H1 (cell line): ENCODE measurements around the gene USP24. TPM values are rescaled to one million over a fixed set of nuclear protein-coding genes. Genes with fewer than 3 reads are reported as not detected.
"Not testable (repeated sequence)": the region's sequence is repeated elsewhere in the genome, so short reads cannot be mapped to it uniquely, and the experiment has no call there.

Experiments used
- CTCF ChIA-PET: fragments of 300-600 bp; sonication (Branson Sonifier 250); formaldehyde crosslinking; loops from one replicate; lab custom pipeline; 2021; ENCODE audit not compliant: partially characterized antibody; lab: Charles Lee
- POLR2A ChIA-PET: fragments of 300-600 bp; sonication (Branson Sonifier 250); formaldehyde crosslinking; loops from one replicate; lab custom pipeline; 2021; ENCODE audit warnings: inconsistent platforms; ENCODE audit not compliant: partially characterized antibody; lab: Charles Lee
- DNase-seq, 2 experiments: peaks; one replicate each; pipeline versions ENCODE4 v3.0.0 to v3.0.0-alpha.2; 2010 to 2022; ENCODE audit warnings: low spot score in 2 of 2, low read depth in 1 of 2, mixed read lengths in 1 of 2
- FAIRE-seq: peaks from 2 replicates; lab custom pipeline; 2011; peaks lifted over from hg19 to GRCh38; lab: Jason Lieb, UNC
- H2AFZ ChIP-seq: 2 replicates; pipeline ENCODE4 v1.8.1; 2012; ENCODE audit warnings: low read length, inconsistent platforms
- H2AK5ac ChIP-seq: 2 replicates; pipeline ENCODE4 v1.6.1; 2013; ENCODE audit warnings: low read depth, low read length
- H2BK120ac ChIP-seq: replicated peaks from 2 replicates; pipeline ENCODE3; 2013; ENCODE audit warnings: low read depth, low read length, inconsistent platforms
- H2BK12ac ChIP-seq: 2 replicates; pipeline ENCODE4 v1.6.1; 2013; ENCODE audit warnings: low read depth, low read length
- H2BK15ac ChIP-seq: 2 replicates; pipeline ENCODE4 v1.6.1; 2013; ENCODE audit warnings: low read length
- H2BK20ac ChIP-seq: 2 replicates; pipeline ENCODE4 v1.6.1; 2013; ENCODE audit warnings: low read length
- H2BK5ac ChIP-seq: 2 replicates; pipeline ENCODE4 v1.6.1; 2013; ENCODE audit warnings: low read depth, low read length
- H3K14ac ChIP-seq: 2 replicates; pipeline ENCODE4 v1.6.1; 2013; ENCODE audit warnings: inconsistent platforms; ENCODE audit not compliant: insufficient read length
- H3K18ac ChIP-seq: 2 replicates; pipeline ENCODE4 v1.6.1; 2013; ENCODE audit warnings: low read length; ENCODE audit errors: extremely low read depth
- H3K23ac ChIP-seq: 2 replicates; pipeline ENCODE4 v1.6.1; 2013; ENCODE audit warnings: inconsistent platforms; ENCODE audit not compliant: insufficient read length
- H3K23me2 ChIP-seq: 2 replicates; pipeline ENCODE4 v1.6.1; 2013; ENCODE audit warnings: low read depth, low read length
- H3K27ac ChIP-seq: 2 replicates; pipeline ENCODE4 v1.6.1; 2011; ENCODE audit warnings: low read depth, low read length, inconsistent platforms
- H3K27me3 ChIP-seq, 4 experiments: replicated peaks in 1 of 4; 1 replicate in 1 of 4; 2 replicates in 3 of 4; pipeline versions ENCODE4 v1.6.1 to v1.8.1; 2011 to 2013; ENCODE audit warnings: low read length in 3 of 4, mild to moderate bottlenecking in 3 of 4, inconsistent platforms in 2 of 4, mixed read lengths in 2 of 4, moderate library complexity in 1 of 4; ENCODE audit not compliant: control insufficient read depth in 3 of 4, insufficient read depth in 3 of 4; ENCODE audit errors: extremely low read depth in 1 of 4
- H3K36me3 ChIP-seq, 4 experiments: 2 replicates each; pipeline versions ENCODE4 v1.6.1 to v1.8.1; 2011 to 2013; ENCODE audit warnings: mild to moderate bottlenecking in 4 of 4, low read length in 3 of 4, moderate library complexity in 2 of 4, control low read depth in 1 of 4, inconsistent platforms in 1 of 4; ENCODE audit not compliant: insufficient read depth in 4 of 4, control insufficient read depth in 2 of 4
- H3K4ac ChIP-seq: replicated peaks from 2 replicates; pipeline ENCODE3; 2013; ENCODE audit warnings: low read length, low read depth, mixed read lengths, inconsistent platforms; ENCODE audit not compliant: insufficient read length
- H3K4me1 ChIP-seq, 4 experiments: replicated peaks in 1 of 4; 1 replicate in 1 of 4; 2 replicates in 3 of 4; pipeline versions ENCODE4 v1.6.1 to v1.8.1; 2011 to 2013; ENCODE audit warnings: low read length in 3 of 4, inconsistent platforms in 2 of 4, mixed read lengths in 1 of 4; ENCODE audit not compliant: insufficient read depth in 4 of 4, control insufficient read depth in 3 of 4
- H3K4me2 ChIP-seq, 2 experiments: 2 replicates each; pipeline versions ENCODE4 v1.6.1 to v1.8.1; 2011 to 2013; ENCODE audit warnings: low read depth in 2 of 2, low read length in 2 of 2, control low read depth in 1 of 2, inconsistent platforms in 1 of 2, mild to moderate bottlenecking in 1 of 2; ENCODE audit not compliant: insufficient read depth in 1 of 2
- H3K4me3 ChIP-seq, 4 experiments: fragments of 200-600, 300-600 bp in 1 of 4; sonication (generic), shearing (Covaris generic), sonication (Bioruptor Twin) in 1 of 4; 2 replicates each; pipeline versions ENCODE4 v1.5.1 to v1.8.1; 2011 to 2016; ENCODE audit warnings: low read length in 4 of 4, low read depth in 3 of 4, control low read depth in 2 of 4, inconsistent platforms in 2 of 4, mild to moderate bottlenecking in 2 of 4, mixed read lengths in 1 of 4, moderate library complexity in 1 of 4; ENCODE audit not compliant: insufficient read depth in 2 of 4; ENCODE audit errors: extremely low read depth in 1 of 4
- H3K56ac ChIP-seq: replicated peaks from 2 replicates; pipeline ENCODE3; 2013; ENCODE audit warnings: low read depth, mild to moderate bottlenecking, mixed read lengths, low read length, inconsistent platforms; ENCODE audit not compliant: insufficient read length
- H3K79me1 ChIP-seq: 2 replicates; pipeline ENCODE4 v1.6.1; 2013; ENCODE audit warnings: low read depth, low read length, control low read depth
- H3K79me2 ChIP-seq, 2 experiments: 2 replicates each; pipeline versions ENCODE4 v1.6.1 to v1.8.1; 2012 to 2013; ENCODE audit warnings: low read length in 2 of 2, mild to moderate bottlenecking in 2 of 2, inconsistent platforms in 1 of 2; ENCODE audit not compliant: insufficient read depth in 2 of 2, control insufficient read depth in 1 of 2
- H3K9ac ChIP-seq, 4 experiments: replicated peaks in 1 of 4; 1 replicate in 1 of 4; 2 replicates in 3 of 4; pipeline versions ENCODE4 v1.6.1 to v1.8.1; 2011 to 2013; ENCODE audit warnings: low read depth in 3 of 4, low read length in 3 of 4, control low read depth in 2 of 4, mild to moderate bottlenecking in 2 of 4, moderate library complexity in 2 of 4, inconsistent platforms in 1 of 4; ENCODE audit errors: extremely low read depth in 1 of 4
- H3K9me3 ChIP-seq, 2 experiments: 2 replicates each; pipeline versions ENCODE4 v1.6.1 to v1.8.1; 2012 to 2013; ENCODE audit warnings: mild to moderate bottlenecking in 2 of 2, moderate library complexity in 2 of 2, control low read depth in 1 of 2, inconsistent platforms in 1 of 2, low read depth in 1 of 2, low read length in 1 of 2, mixed read lengths in 1 of 2; ENCODE audit not compliant: insufficient read depth in 2 of 2
- H4K20me1 ChIP-seq, 2 experiments: replicated peaks in 1 of 2; 2 replicates each; pipeline versions ENCODE3 to v1.8.1; 2011 to 2013; ENCODE audit warnings: inconsistent platforms in 2 of 2, low read length in 2 of 2, mild to moderate bottlenecking in 1 of 2; ENCODE audit not compliant: insufficient read depth in 2 of 2, control insufficient read depth in 1 of 2
- H4K5ac ChIP-seq: 2 replicates; pipeline ENCODE4 v1.6.1; 2013; ENCODE audit warnings: low read length, low read depth, mixed read lengths, inconsistent platforms; ENCODE audit not compliant: insufficient read length
- H4K8ac ChIP-seq: 2 replicates; pipeline ENCODE4 v1.8.0; 2013; ENCODE audit warnings: mild to moderate bottlenecking, moderate library complexity, low read length, inconsistent platforms; ENCODE audit not compliant: insufficient read depth; ENCODE audit errors: extremely low read depth
- H4K91ac ChIP-seq: replicated peaks from 2 replicates; pipeline ENCODE3; 2013; ENCODE audit warnings: low read length, mixed read lengths, inconsistent platforms; ENCODE audit not compliant: insufficient read length
- WGBS, 2 experiments: shearing (Covaris generic) in 1 of 2; methylation state at CpG; one replicate each; pipeline versions ENCODE4 v1.1.6 to v1.1.7; 2013 to 2015; ENCODE audit warnings: low lambda C conversion rate in 2 of 2, mixed read lengths in 2 of 2, inconsistent platforms in 1 of 2, low coverage in 1 of 2, missing lambda C conversion rate in 1 of 2; ENCODE audit not compliant: insufficient replicate concordance in 2 of 2, insufficient coverage in 1 of 2, insufficient read length in 1 of 2; ENCODE audit errors: extremely low coverage in 1 of 2, missing lambda C conversion rate in 1 of 2; 5-methylcytosine and 5-hydroxymethylcytosine counted together
- polyA plus RNA-seq, 7 experiments: library from polyadenylated mRNA; depleted of rRNA in 3 of 7; stranded (reverse) in 5 of 7; unstranded in 2 of 7; fragments of >200 nt in 5 of 7; fragments of 200-250 nt in 2 of 7; gene quantifications; 1 replicate in 5 of 7; 2 replicates in 1 of 7; 4 replicates in 1 of 7; pipeline versions ENCODE4 v1.2.1 to v1.2.3, GENCODE V29; 2011 to 2013; ENCODE audit warnings: missing spikeins in 2 of 7, mixed read lengths in 2 of 7
- total RNA-seq: library from RNA; stranded (reverse); fragmentation: NEBNext Ultra II Directional; extraction: Animal tissue kit (Norgen Biotek cat#: 25700); gene quantifications from 2 replicates; pipeline ENCODE4 v1.2.1, GENCODE V29; 2021

The USP24 gene
- total and polyA plus RNA-seq, 2 of the 8 experiments (the other 6 are each of a cell fraction or from before 2014, with no cell fraction given), result 11.1 to 34.6 TPM

GRCh38 chr1:55024163-55024562, 191.0 kb downstream of the USP24 start:
- H3K4me1 ChIP-seq, H3K23ac ChIP-seq, H2AFZ ChIP-seq, H4K8ac ChIP-seq, H3K9me3 ChIP-seq, H2BK15ac ChIP-seq, DNase-seq, POLR2A ChIA-PET, H3K9ac ChIP-seq, FAIRE-seq, H4K20me1 ChIP-seq, H2BK20ac ChIP-seq, H3K79me1 ChIP-seq, H2AK5ac ChIP-seq, H4K5ac ChIP-seq, H3K56ac ChIP-seq, H2BK120ac ChIP-seq, H3K18ac ChIP-seq, H2BK12ac ChIP-seq, H3K4ac ChIP-seq, CTCF ChIA-PET, H3K27me3 ChIP-seq, H3K14ac ChIP-seq, H3K36me3 ChIP-seq, H4K91ac ChIP-seq, H3K4me2 ChIP-seq, H3K79me2 ChIP-seq, H3K23me2 ChIP-seq, H3K4me3 ChIP-seq, H3K27ac ChIP-seq, H2BK5ac ChIP-seq: not testable (repeated sequence)
- 94% methylated on average over 9 of the region's 10 CpGs; no CpG with 5 or more reads in 1 of the 2 experiments for WGBS, 2 experiments
